Esophagus muscularis mucosa (tissue), 4 donors: ENCODE measurements around the gene PRSS36.

ENCODE experiments used
- CTCF ChIP-seq, 3 experiments: fragments of 200-600 bp in 2 of 3; fragments of 450-650 bp in 1 of 3; sonication (generic) in 2 of 3; IDR thresholded peaks; one replicate each; pipeline ENCODE4 v1.5.1; 2017 to 2019; ENCODE audit warnings: antibody characterized with exemption in 3 of 3, mild to moderate bottlenecking in 2 of 3, moderate library complexity in 1 of 3
- EP300 ChIP-seq: sonication (generic); formaldehyde crosslinking; IDR thresholded peaks from one replicate; pipeline ENCODE4 v1.6.1; 2017; ENCODE audit warnings: antibody characterized with exemption
- POLR2A ChIP-seq: fragments of 450-650 bp; IDR thresholded peaks from one replicate; pipeline ENCODE4 v1.6.1; 2017; ENCODE audit warnings: antibody characterized with exemption, moderate library complexity, mild to moderate bottlenecking, low read depth
- POLR2AphosphoS5 ChIP-seq, 2 donors: sonication (generic); formaldehyde crosslinking; IDR thresholded peaks; one replicate each; pipeline ENCODE4 v1.6.1; 2017; ENCODE audit warnings: antibody characterized with exemption in 2 of 2

DNA sequence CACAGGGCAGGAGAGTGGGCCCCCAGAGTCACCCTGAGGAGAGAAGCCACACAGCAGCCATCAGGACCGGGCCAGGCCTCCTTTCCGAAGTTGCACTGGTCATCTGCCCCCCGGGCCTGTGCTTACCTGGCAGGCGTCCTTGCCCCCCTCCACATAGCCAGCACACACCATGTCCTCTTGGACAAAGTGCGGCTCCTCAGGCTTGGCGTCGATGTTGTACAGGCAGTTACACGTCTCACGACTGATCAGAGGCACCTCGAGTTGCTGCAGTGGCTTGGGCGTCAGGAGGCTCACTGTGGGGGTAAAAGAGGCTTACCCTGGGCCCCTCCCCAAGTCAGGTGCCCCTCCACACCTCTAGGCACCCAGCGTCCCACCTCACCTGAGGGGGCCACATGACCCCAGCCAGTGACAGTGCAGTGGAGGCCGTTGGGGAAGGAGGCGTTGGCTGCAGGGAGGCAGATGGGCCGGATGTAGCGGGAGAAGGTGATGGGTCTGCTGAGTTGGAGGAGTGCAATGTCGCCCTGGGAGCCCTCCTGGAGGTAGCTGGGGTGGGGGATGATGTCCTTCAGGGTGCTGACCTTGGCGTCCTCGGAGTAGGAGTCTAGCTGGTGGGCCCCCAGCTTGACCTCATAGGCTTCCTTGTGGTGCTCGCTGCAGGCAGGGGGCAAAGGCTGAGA, 17.4 kb downstream of the PRSS36 start:
- TF ChIP-seq CTCF (IDR thresholded peaks at IDR 0.05) (no peak), POLR2A (no peak), POLR2AphosphoS5 (IDR thresholded peaks at IDR 0.05) (no peak), EP300 (no peak)
